GM12801 (cell line): Measurements from ENCODE around the gene TSEN34.

Experiments
- CTCF ChIP-seq: IDR thresholded peaks from one replicate; pipeline ENCODE4 v1.5.1; 2011; ENCODE audit warnings: control low read depth; ENCODE audit not compliant: insufficient read length; ENCODE audit errors: extremely low read depth

TSEN34 gene

DNA sequence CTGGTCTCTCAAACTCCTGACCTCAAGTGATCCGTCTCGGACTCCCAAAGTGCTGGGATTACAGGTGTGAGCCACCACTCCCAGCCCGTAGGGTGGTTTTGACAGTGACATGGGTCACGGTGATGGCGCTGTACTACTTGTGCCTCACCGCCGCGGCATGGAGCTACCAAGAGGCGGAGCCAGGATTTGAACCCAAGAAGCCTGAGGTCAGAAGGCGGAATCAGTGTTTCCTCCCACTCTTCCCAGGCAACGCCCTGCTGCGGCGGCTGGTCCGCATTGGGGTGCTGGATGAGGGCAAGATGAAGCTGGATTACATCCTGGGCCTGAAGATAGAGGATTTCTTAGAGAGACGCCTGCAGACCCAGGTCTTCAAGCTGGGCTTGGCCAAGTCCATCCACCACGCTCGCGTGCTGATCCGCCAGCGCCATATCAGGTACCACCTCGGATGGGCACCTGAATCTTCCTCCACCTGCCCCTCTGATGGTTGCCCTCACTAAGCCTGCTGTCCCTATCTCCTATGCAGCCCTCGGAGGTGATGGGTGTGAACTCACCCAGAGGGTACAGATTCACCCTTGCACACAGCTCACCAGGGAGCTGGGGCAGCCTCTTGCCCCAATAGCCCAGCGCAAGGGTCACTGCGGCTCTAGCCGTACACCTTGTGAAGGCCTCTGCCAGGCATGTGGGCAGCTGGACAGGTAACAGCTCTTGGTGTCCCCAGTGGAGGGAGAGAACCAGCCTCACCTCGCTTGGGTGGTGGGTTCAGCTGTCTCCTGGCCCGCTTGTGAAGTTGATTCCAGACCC is 15.1 kb downstream of the TSEN34 start:
- no peak for TF ChIP-seq CTCF

DNA sequence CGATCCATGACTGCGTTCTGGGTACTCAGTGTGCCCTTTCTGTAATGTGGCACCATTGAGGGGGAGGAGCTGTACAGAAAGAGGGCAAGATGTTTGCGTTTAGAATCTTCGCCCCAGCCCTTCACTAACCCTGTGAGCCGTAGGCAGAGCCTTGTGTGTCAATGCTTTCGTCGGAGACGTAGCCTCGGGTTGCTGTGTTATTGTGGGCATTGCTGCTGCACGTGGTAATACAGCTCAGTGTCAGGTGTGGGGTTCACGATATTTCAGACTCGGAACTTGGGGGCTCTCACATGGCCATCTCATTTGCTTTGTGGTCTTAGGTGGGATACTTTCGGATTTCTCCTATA is 15.7 kb downstream of the TSEN34 start:
- TF ChIP-seq CTCF: no peak

GRCh38 chr19:54207676-54207982 is 16.5 kb downstream of the TSEN34 start:
- TF ChIP-seq CTCF: no peak

DNA sequence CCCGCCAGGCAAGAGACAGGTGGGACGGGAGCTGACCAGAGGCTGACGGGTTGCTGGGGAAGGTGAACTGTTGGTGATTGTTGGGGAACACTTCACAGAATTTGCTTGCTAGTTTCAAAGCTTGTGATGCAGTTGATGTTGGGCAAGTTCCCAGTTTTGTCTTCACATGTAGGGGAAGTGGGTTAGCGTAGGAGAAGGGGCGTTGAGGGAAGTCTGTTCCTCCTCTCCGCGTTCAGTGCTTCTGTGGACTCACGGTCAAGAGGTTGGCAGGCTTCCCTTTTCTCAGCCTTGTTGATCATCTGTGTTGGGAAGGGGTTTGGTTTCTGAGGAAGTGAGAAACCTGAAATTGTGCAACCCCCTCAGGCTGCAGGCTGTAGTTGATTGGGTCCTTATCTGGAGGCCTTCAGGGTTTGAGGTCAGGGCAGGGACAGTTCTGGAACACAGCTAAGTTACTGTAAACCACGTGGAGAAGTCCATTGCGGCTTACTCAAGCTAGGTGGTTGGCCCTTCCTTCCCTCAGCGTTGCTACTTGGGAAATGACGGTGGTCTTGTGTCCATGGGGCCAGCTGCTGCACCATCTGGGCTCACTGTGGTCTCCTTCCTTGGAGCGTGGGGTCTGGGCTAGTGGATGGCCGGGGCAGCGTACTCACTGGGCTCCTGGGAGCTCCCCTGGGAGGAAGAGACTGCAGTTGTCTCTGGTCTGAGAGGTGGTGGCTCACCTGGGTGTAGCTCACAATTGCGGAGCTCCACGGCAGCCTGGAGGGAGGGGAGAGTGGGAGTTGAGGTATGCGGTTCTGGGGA is 17.1 kb downstream of the TSEN34 start:
- no peak for TF ChIP-seq CTCF

GRCh38 chr19:54208784-54209057 is 17.6 kb downstream of the TSEN34 start:
- no peak for TF ChIP-seq CTCF

DNA sequence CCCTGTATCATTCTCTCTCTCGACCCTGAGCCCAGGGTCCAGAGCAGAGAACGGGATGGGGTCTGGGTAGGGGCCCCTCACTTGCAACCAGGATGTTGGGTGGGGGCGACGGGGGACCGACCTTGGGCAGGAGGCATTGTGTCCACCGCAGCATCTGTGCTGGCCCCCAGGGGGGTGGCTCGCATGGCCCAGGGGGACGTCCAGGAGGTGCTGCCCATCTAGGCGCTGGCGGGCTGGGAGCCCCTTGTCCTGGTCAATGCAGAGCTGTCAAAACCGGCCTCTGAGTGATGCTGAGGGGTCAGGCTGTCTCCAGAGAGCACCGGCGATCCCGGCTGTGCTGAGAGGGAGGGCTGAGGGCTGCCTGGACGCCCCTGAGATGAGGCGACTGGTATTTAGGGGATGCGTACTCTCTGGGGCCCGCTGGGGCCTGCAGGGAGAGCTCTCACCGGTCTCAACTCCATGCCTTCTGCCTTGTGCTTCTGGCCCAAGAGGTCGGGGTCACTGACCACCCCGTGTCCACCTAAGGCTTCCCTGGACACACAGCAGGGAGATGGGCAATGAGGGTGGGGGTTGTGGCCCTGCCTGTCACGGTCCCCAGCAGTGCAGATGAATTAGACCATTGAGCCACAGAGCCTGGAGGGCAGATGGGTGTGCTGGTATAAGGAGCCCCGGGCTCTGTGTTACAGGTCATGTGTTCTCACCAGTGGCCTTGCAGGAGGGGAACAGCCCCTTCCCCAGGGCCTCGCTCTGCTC is 18.1 kb downstream of the TSEN34 start:
- no peak for TF ChIP-seq CTCF

DNA sequence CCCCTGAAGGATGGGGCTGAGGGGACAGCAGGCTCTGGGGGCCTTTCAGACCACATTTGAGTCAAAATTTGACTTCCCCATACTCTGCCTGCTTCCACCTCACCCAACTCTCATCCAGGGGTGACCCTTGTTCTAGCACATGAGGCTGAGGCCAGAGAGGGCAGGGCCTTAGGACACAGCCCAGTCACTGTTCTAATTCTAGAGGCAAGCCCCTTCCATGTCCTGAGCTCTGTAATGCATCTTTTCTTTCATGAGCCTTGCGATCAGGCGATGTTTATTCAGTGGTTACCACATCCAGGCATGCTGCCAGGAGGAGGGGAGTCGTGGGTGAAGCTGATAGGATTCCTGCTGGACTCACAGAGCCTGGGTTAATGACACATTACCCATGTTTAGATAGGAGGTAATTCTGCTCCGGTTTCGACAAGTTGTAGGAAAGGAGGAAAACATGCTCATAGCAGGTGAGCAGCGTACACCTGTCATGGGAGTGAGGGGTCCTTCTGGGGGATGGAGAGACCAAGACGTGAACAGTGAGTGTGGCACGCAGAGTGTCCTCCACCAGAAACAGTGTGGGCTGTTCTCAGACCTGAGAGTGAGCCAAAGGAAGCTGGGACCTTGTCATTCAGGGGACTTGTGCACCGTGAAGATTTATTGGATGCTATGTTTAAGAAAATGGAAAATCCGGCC is 18.8 kb downstream of the TSEN34 start:
- TF ChIP-seq CTCF: no peak
